Measurements from ENCODE around the gene RAD51B.

DNA sequence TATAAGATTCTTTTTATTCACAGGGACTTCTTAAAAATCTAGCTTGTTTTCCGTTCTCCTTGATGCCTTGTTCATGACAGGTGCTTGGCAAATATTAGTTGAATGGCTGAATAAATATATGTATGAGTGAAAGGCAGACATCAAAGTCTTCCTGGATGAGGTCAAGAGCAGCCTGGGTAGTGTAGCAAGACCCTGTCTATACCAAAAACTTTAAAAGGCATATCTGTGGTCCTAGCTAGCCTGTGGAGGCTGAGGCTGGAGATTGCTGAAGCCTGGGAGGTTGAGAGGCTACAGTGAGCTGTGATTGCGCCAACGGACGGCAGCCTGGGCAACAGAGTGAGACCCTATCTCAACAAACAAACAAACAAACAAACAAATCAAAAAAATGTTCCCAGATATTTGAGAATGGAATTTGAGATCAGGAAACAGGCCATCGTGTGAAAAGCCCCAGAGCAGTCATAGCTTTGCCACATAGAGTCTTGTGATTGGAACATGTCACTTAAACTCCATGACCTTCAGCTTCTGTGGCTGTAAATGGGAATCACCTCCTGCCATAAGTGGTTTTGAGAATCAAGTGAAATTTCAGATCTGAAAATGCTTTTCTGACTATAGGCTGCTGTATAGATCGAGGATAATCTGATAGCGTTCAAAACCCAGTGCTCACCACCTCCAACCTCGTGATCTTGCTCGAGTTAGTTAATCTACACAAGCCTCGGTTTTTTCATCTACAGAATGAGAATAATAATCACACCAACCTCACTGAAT, 908.9 kb downstream of the RAD51B start:
- TF ChIP-seq POLR2A (IDR thresholded peaks at IDR 0.05; ENCODE audit: low read depth, low read length), result no peak
- TF ChIP-seq POLR2AphosphoS5 (IDR thresholded peaks at IDR 0.05; ENCODE audit: low read depth, low read length), result no peak

Data from GM12892 (cell line).